Neural progenitor cell (in vitro differentiated cells): ENCODE results near the gene FER. TPM values are rescaled to one million over a fixed set of nuclear protein-coding genes. Genes with fewer than 3 reads are reported as not detected.
"Not testable (repeated sequence)": the region's sequence is repeated elsewhere in the genome, so short reads cannot be mapped to it uniquely, and the experiment has no call there.

Experiments
- DNase-seq: peaks from one replicate; pipeline ENCODE4 v3.0.0-alpha.2; 2016; ENCODE audit warnings: low spot score
- H2AFZ ChIP-seq: fragments of 200-600 bp; sonication (generic); replicated peaks from 2 replicates; pipeline ENCODE4 v1.6.1; 2016; ENCODE audit warnings: antibody characterized with exemption
- H3F3A ChIP-seq: fragments of 200-600 bp; sonication (generic); 2 replicates; pipeline ENCODE4 v1.6.1; 2016; ENCODE audit warnings: antibody characterized with exemption, low read depth
- H3K27ac ChIP-seq: fragments of 200-600 bp; sonication (generic); 2 replicates; pipeline ENCODE4 v1.5.1; 2016; ENCODE audit warnings: mild to moderate bottlenecking
- H3K27me3 ChIP-seq: fragments of 200-600 bp; sonication (generic); 2 replicates; pipeline ENCODE4 v1.6.1; 2016; ENCODE audit warnings: mild to moderate bottlenecking, moderate library complexity
- H3K36me3 ChIP-seq: fragments of 200-600 bp; sonication (generic); 2 replicates; pipeline ENCODE4 v1.5.1; 2016
- H3K4me1 ChIP-seq: fragments of 200-600 bp; sonication (generic); 2 replicates; pipeline ENCODE4 v1.6.1; 2016; ENCODE audit warnings: mixed run types
- H3K4me2 ChIP-seq: fragments of 200-600 bp; sonication (generic); 2 replicates; pipeline ENCODE4 v1.6.1; 2016
- H3K4me3 ChIP-seq: fragments of 200-600 bp; sonication (generic); 2 replicates; pipeline ENCODE4 v1.5.1; 2016
- H3K79me2 ChIP-seq: fragments of 200-600 bp; sonication (generic); 2 replicates; pipeline ENCODE4 v1.6.1; 2016; ENCODE audit warnings: low read depth
- H3K9ac ChIP-seq: fragments of 200-600 bp; sonication (generic); 2 replicates; pipeline ENCODE4 v1.6.1; 2016
- H3K9me3 ChIP-seq: fragments of 200-600 bp; sonication (generic); 2 replicates; pipeline ENCODE4 v1.5.1; 2016; ENCODE audit warnings: low read depth
- H4K20me1 ChIP-seq: fragments of 200-600 bp; sonication (generic); 2 replicates; pipeline ENCODE4 v1.6.1; 2016; ENCODE audit warnings: low read depth
- H3K27ac Mint-ChIP-seq: 3 replicates; pipeline ENCODE4 v1.8.0; 2021; ENCODE audit warnings: mixed read lengths
- H3K27me3 Mint-ChIP-seq: 2 replicates; pipeline ENCODE4 v1.8.0; 2022; ENCODE audit warnings: low read depth, mild to moderate bottlenecking, inconsistent platforms, moderate library complexity, mixed read lengths; ENCODE audit not compliant: insufficient read depth
- H3K36me3 Mint-ChIP-seq: 3 replicates; pipeline ENCODE4 v1.8.0; 2021; ENCODE audit warnings: mixed read lengths
- H3K4me1 Mint-ChIP-seq: 3 replicates; pipeline ENCODE4 v1.8.0; 2021; ENCODE audit warnings: mixed read lengths
- H3K4me3 Mint-ChIP-seq: 3 replicates; pipeline ENCODE4 v1.8.0; 2021; ENCODE audit warnings: mild to moderate bottlenecking, moderate library complexity, mixed read lengths
- H3K9me3 Mint-ChIP-seq: 3 replicates; pipeline ENCODE4 v1.8.0; 2020; ENCODE audit warnings: mixed read lengths
- EZH2 ChIP-seq: fragments of 200-600 bp; sonication (generic); IDR thresholded peaks from 2 replicates; pipeline ENCODE4 v1.6.1; 2017; ENCODE audit warnings: antibody characterized with exemption, mild to moderate bottlenecking, moderate library complexity
- EZH2phosphoT487 ChIP-seq: fragments of 200-600 bp; sonication (generic); IDR thresholded peaks from 2 replicates; pipeline ENCODE4 v1.6.1; 2017; ENCODE audit warnings: antibody characterized with exemption
- total RNA-seq: library from RNA; depleted of rRNA; stranded (reverse); fragments of >200 nt; gene quantifications from 2 replicates; pipeline ENCODE4 v1.2.3, GENCODE V29; 2015; ENCODE audit warnings: low replicate concordance
- TF ChIP-seq, protein P1 (sequence below): fragments of 200-600 bp; sonication (generic); IDR thresholded peaks from 2 replicates; pipeline ENCODE4 v1.5.1; 2017; ENCODE audit warnings: antibody characterized with exemption, mild to moderate bottlenecking

The FER gene
- total RNA-seq, 1 donor from 2014 or later, result 25.0 TPM

- H3K9me3 Mint-ChIP-seq, result no peaks in the 10 kb centered on the region
- no peaks in the 10 kb centered on the region for H3K27me3 Mint-ChIP-seq
- no peak overlapping the region for H3K4me3 Mint-ChIP-seq
- H3K79me2 ChIP-seq, result no peaks in the 10 kb centered on the region
- peaks cover 11% of the 10 kb centered on the region for H3K36me3 Mint-ChIP-seq
- TF ChIP-seq, protein P1, sequence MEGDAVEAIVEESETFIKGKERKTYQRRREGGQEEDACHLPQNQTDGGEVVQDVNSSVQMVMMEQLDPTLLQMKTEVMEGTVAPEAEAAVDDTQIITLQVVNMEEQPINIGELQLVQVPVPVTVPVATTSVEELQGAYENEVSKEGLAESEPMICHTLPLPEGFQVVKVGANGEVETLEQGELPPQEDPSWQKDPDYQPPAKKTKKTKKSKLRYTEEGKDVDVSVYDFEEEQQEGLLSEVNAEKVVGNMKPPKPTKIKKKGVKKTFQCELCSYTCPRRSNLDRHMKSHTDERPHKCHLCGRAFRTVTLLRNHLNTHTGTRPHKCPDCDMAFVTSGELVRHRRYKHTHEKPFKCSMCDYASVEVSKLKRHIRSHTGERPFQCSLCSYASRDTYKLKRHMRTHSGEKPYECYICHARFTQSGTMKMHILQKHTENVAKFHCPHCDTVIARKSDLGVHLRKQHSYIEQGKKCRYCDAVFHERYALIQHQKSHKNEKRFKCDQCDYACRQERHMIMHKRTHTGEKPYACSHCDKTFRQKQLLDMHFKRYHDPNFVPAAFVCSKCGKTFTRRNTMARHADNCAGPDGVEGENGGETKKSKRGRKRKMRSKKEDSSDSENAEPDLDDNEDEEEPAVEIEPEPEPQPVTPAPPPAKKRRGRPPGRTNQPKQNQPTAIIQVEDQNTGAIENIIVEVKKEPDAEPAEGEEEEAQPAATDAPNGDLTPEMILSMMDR, result no peak
- TF ChIP-seq EZH2phosphoT487 (no peak), EZH2 (no peak)
- no peaks in the 10 kb centered on the region for H3K4me1 Mint-ChIP-seq
- H2AFZ ChIP-seq, result no peak overlapping the region
- DNase-seq, result no peak
- H3K4me3 ChIP-seq, result no peak overlapping the region
- H3K4me1 ChIP-seq, result peaks cover 9% of the 10 kb centered on the region
- no peak overlapping the region for H3K9ac ChIP-seq
- H3K36me3 ChIP-seq, result no peaks in the 10 kb centered on the region
- no peaks in the 10 kb centered on the region for H3F3A ChIP-seq
- no peaks in the 10 kb centered on the region for H4K20me1 ChIP-seq
- no peaks in the 10 kb centered on the region for H3K27me3 ChIP-seq
- H3K27ac ChIP-seq, result no peak overlapping the region
- no peak overlapping the region for H3K4me2 ChIP-seq
- no peaks in the 10 kb centered on the region for H3K9me3 ChIP-seq
- no peak overlapping the region for H3K27ac Mint-ChIP-seq
These were observed 88.8 kb downstream of the FER start for GRCh38 chr5:108836492-108836891.

- H3K4me3 ChIP-seq, H3K27ac ChIP-seq, H3K4me2 ChIP-seq, H3K27ac Mint-ChIP-seq, H3K4me1 Mint-ChIP-seq, H3K36me3 Mint-ChIP-seq, H3K9me3 ChIP-seq, H3K79me2 ChIP-seq, H3K27me3 ChIP-seq, H3K9me3 Mint-ChIP-seq, H3K36me3 ChIP-seq, H4K20me1 ChIP-seq, H3F3A ChIP-seq, DNase-seq, H3K4me1 ChIP-seq, H3K4me3 Mint-ChIP-seq, H2AFZ ChIP-seq, H3K27me3 Mint-ChIP-seq, H3K9ac ChIP-seq: not testable (repeated sequence)
These were observed 94.7 kb downstream of the FER start for GRCh38 chr5:108842260-108842941.

DNA sequence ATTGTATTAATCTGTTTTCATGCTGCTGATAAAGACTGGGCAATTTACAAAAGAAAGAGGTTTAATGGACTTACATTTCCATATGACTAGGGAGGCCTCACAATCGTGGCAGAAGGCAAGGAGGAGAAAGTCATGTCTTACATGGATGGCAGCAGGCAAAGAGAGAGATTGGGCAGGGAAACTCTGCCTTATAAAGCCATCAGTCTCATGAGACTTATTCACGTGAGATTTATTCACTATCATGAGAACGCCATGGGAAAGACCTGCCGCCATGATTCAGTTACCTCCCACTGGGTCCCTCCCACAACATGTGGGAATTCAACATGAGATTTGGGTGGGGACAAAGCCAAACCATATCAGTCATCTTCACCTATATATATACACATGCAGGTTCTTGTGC, 103.4 kb downstream of the FER start:
- not testable (repeated sequence) for H3K4me3 Mint-ChIP-seq, H3K27ac Mint-ChIP-seq, H3K36me3 ChIP-seq, H3K79me2 ChIP-seq, H4K20me1 ChIP-seq, H3K4me3 ChIP-seq, H3K9me3 Mint-ChIP-seq, H3K9ac ChIP-seq, H3K4me1 Mint-ChIP-seq, H3K4me2 ChIP-seq, H2AFZ ChIP-seq, DNase-seq, H3K36me3 Mint-ChIP-seq, H3K9me3 ChIP-seq, H3K27ac ChIP-seq, H3K4me1 ChIP-seq, H3K27me3 Mint-ChIP-seq, H3K27me3 ChIP-seq, H3F3A ChIP-seq

GRCh38 chr5:108857905-108858304, 110.2 kb downstream of the FER start:
- Mint-ChIP-seq H3K4me3 (no peak overlapping the region), H3K9me3 (no peaks in the 10 kb centered on the region), H3K27ac (no peak overlapping the region), H3K36me3 (no peaks in the 10 kb centered on the region), H3K4me1 (no peaks in the 10 kb centered on the region), H3K27me3 (no peaks in the 10 kb centered on the region)
- DNase-seq, result no peak
- Histone ChIP-seq H2AFZ (no peak overlapping the region), H3K9me3 (no peaks in the 10 kb centered on the region), H3K4me3 (no peak overlapping the region), H3K36me3 (no peaks in the 10 kb centered on the region), H4K20me1 (no peaks in the 10 kb centered on the region), H3K79me2 (no peaks in the 10 kb centered on the region), H3F3A (no peaks in the 10 kb centered on the region), H3K27me3 (no peaks in the 10 kb centered on the region), H3K27ac (no peak overlapping the region), H3K9ac (no peak overlapping the region), H3K4me1 (no peaks in the 10 kb centered on the region), H3K4me2 (no peak overlapping the region)
- TF ChIP-seq, protein P1, result no peak
- TF ChIP-seq EZH2, result no peak
- TF ChIP-seq EZH2phosphoT487, result no peak
